ENCODE measurements around the gene UPK3A. TPM values are rescaled to one million over a fixed set of nuclear protein-coding genes. Genes with fewer than 3 reads are reported as not detected.

The UPK3A gene
- total and polyA plus RNA-seq, 2 of the 13 experiments (the other 11 are each of a cell fraction or from before 2014, with no cell fraction given): 10.5 to 13.8 TPM

DNA sequence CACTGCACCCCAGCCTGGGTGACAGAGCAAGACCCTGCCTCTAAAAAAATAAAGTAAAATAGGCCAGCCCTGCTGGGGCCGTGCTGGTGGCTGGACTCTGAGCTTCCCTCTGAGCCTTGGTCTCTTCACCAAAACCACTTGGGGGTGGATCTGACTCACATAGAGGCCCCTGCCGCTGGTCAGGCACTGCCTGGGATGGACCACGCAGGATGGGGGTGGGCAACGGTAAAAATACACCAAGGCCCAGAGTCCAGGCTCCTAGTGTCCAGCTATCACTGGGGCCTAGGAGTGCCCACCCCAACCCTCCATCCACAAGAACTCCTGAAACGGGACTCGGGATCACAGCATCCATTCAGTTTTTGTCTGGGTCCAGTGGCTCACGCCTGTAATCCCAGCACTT, 12.3 kb upstream of the UPK3A start (continued):
- TF ChIP-seq, protein P1, sequence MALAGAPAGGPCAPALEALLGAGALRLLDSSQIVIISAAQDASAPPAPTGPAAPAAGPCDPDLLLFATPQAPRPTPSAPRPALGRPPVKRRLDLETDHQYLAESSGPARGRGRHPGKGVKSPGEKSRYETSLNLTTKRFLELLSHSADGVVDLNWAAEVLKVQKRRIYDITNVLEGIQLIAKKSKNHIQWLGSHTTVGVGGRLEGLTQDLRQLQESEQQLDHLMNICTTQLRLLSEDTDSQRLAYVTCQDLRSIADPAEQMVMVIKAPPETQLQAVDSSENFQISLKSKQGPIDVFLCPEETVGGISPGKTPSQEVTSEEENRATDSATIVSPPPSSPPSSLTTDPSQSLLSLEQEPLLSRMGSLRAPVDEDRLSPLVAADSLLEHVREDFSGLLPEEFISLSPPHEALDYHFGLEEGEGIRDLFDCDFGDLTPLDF (CRISPR knock-in tag; IDR thresholded peaks at IDR 0.05): no peak
- TF ChIP-seq MYNN (CRISPR knock-in tag; IDR thresholded peaks at IDR 0.05; ENCODE audit: low read depth) (no peak), ZNF775 (CRISPR knock-in tag; IDR thresholded peaks at IDR 0.05; ENCODE audit: borderline replicate concordance) (no peak), SMAD3 (CRISPR knock-in tag; IDR thresholded peaks at IDR 0.05) (no peak), STAT5B (CRISPR knock-in tag; IDR thresholded peaks at IDR 0.05) (no peak), TBX3 (IDR thresholded peaks at IDR 0.05; ENCODE audit: borderline replicate concordance) (no peak), JUN (CRISPR knock-in tag; IDR thresholded peaks at IDR 0.05) (no peak), NKX3-1 (CRISPR knock-in tag; IDR thresholded peaks at IDR 0.05) (no peak), RCOR2 (CRISPR knock-in tag; IDR thresholded peaks at IDR 0.05) (no peak; the same call in 1 of the 2 replicates), ZNF274 (CRISPR knock-in tag; IDR thresholded peaks at IDR 0.05) (no peak), ZSCAN22 (CRISPR knock-in tag; IDR thresholded peaks at IDR 0.05) (no peak), ZSCAN12 (CRISPR knock-in tag; IDR thresholded peaks at IDR 0.05) (no peak), ZNF124 (CRISPR knock-in tag; IDR thresholded peaks at IDR 0.05) (no peak), ZNF296 (CRISPR knock-in tag; conservative IDR thresholded peaks at IDR 0.05) (no peak), ATF7 (IDR thresholded peaks at IDR 0.05) (no peak), ATF7 (CRISPR knock-in tag; IDR thresholded peaks at IDR 0.05) (no peak), HOXA9 (CRISPR knock-in tag; IDR thresholded peaks at IDR 0.05; ENCODE audit: borderline replicate concordance) (no peak), SIX1 (CRISPR knock-in tag; IDR thresholded peaks at IDR 0.05; ENCODE audit: borderline replicate concordance) (no peak), SIN3A (IDR thresholded peaks at IDR 0.05; ENCODE audit: borderline replicate concordance, low read depth, low read length) (no peak), ZNF331 (CRISPR knock-in tag; IDR thresholded peaks at IDR 0.05) (no peak)
- TF ChIP-seq, protein P2, sequence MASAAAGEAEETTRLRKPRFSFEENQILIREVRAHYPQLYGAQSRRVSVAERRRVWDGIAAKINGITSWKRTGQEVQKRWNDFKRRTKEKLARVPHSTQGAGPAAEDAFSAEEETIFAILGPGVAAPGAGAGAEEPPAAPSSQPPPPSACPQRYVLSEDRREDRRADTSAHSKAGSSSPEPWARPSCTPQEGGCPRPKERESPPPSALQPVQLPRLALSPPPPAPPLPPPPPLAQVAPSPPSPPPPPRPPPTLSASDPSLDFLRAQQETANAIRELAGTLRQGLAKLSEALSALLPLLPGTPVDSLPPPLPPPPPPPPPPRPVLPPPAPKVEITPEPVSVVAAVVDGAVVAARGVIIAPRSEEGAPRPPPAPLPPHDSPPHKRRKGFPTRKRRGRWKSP (CRISPR knock-in tag; IDR thresholded peaks at IDR 0.05): no peak
- TF ChIP-seq, protein P3, sequence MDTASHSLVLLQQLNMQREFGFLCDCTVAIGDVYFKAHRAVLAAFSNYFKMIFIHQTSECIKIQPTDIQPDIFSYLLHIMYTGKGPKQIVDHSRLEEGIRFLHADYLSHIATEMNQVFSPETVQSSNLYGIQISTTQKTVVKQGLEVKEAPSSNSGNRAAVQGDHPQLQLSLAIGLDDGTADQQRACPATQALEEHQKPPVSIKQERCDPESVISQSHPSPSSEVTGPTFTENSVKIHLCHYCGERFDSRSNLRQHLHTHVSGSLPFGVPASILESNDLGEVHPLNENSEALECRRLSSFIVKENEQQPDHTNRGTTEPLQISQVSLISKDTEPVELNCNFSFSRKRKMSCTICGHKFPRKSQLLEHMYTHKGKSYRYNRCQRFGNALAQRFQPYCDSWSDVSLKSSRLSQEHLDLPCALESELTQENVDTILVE (CRISPR knock-in tag; IDR thresholded peaks at IDR 0.05): no peak
- TF ChIP-seq, protein P4, sequence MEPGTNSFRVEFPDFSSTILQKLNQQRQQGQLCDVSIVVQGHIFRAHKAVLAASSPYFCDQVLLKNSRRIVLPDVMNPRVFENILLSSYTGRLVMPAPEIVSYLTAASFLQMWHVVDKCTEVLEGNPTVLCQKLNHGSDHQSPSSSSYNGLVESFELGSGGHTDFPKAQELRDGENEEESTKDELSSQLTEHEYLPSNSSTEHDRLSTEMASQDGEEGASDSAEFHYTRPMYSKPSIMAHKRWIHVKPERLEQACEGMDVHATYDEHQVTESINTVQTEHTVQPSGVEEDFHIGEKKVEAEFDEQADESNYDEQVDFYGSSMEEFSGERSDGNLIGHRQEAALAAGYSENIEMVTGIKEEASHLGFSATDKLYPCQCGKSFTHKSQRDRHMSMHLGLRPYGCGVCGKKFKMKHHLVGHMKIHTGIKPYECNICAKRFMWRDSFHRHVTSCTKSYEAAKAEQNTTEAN (CRISPR knock-in tag; conservative IDR thresholded peaks at IDR 0.05): no peak
- TF ChIP-seq, protein P5, sequence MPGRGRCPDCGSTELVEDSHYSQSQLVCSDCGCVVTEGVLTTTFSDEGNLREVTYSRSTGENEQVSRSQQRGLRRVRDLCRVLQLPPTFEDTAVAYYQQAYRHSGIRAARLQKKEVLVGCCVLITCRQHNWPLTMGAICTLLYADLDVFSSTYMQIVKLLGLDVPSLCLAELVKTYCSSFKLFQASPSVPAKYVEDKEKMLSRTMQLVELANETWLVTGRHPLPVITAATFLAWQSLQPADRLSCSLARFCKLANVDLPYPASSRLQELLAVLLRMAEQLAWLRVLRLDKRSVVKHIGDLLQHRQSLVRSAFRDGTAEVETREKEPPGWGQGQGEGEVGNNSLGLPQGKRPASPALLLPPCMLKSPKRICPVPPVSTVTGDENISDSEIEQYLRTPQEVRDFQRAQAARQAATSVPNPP (CRISPR knock-in tag; IDR thresholded peaks at IDR 0.05): no peak
- TF ChIP-seq, protein P6, sequence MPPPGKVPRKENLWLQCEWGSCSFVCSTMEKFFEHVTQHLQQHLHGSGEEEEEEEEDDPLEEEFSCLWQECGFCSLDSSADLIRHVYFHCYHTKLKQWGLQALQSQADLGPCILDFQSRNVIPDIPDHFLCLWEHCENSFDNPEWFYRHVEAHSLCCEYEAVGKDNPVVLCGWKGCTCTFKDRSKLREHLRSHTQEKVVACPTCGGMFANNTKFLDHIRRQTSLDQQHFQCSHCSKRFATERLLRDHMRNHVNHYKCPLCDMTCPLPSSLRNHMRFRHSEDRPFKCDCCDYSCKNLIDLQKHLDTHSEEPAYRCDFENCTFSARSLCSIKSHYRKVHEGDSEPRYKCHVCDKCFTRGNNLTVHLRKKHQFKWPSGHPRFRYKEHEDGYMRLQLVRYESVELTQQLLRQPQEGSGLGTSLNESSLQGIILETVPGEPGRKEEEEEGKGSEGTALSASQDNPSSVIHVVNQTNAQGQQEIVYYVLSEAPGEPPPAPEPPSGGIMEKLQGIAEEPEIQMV (CRISPR knock-in tag; IDR thresholded peaks at IDR 0.05; ENCODE audit: low read depth): no peak
